ENCODE results near the gene MIDN.

MIDN gene

GRCh38 chr19:1237754-1238368 is 10.5 kb upstream of the MIDN start, which contains the start of gene CBARP:
Gene CBARP (minus strand): TSS chr19:1238005. CDS start chr19:1236100, 1,905 bp downstream.
- Histone ChIP-seq H2AFZ (ENCODE audit: insufficient read depth, low read length, poor library complexity) (peak within 1 kb of the TSS; percentile 48), H3K79me1 (ENCODE audit: low read length) (peaks cover 13% of the 10 kb centered on the region), H2BK5ac (ENCODE audit: low read depth, low read length, poor library complexity) (no peak within 1 kb of the TSS), H4K91ac (ENCODE audit: low read depth, low read length) (peak within 1 kb of the TSS; percentile 63), H3K4me3 (ENCODE audit: low read depth, low read length) (peak within 1 kb of the TSS; percentile 83), H4K8ac (ENCODE audit: low read depth, low read length) (peak within 1 kb of the TSS; percentile 40), H3K27ac (ENCODE audit: low read depth, low read length) (no peak within 1 kb of the TSS), H3K4me1 (ENCODE audit: control insufficient read depth in 1 of 2, insufficient read depth in 2 of 2, low read length in 2 of 2) (peaks cover 11 to 22% of the 10 kb centered on the region in 2 experiments), H3K9me3 (ENCODE audit: insufficient read depth, low read depth, low read length) (peaks cover 3% of the 10 kb centered on the region), H3K4ac (ENCODE audit: low read depth, low read length) (peak within 1 kb of the TSS; percentile 49), H3K36me3 (ENCODE audit: control insufficient read depth in 1 of 2, insufficient read depth in 2 of 2, low read length in 2 of 2) (peaks cover 29% of the 10 kb centered on the region in 2 experiments), H3K9ac (ENCODE audit: low read length) (peak within 1 kb of the TSS; percentile 77), H3K23ac (ENCODE audit: low read length) (no peak within 1 kb of the TSS), H3K18ac (ENCODE audit: low read length) (peak within 1 kb of the TSS; percentile 55), H3K4me2 (ENCODE audit: low read length) (peak within 1 kb of the TSS; percentile 98), H3K79me2 (ENCODE audit: control insufficient read depth, insufficient read depth, low read length, poor library complexity) (peaks cover 8% of the 10 kb centered on the region), H3K14ac (ENCODE audit: low read length) (peak within 1 kb of the TSS; percentile 47), H3K27me3 (ENCODE audit: insufficient read depth, low read length) (no peaks in the 10 kb centered on the region), H2BK120ac (ENCODE audit: insufficient read depth, low read length, poor library complexity) (no peak within 1 kb of the TSS), H4K12ac (ENCODE audit: low read depth, low read length) (peak within 1 kb of the TSS; percentile 20), H2BK12ac (ENCODE audit: low read length) (peak within 1 kb of the TSS; percentile 27), H2AK5ac (ENCODE audit: low read length) (peak within 1 kb of the TSS; percentile 7)
- WGBS (ENCODE audit: extremely low coverage, insufficient coverage, insufficient read length): no CpG with 5 or more reads among the region's 87 CpGs
- DNase-seq: no peak

GRCh38 chr19:1238369-1239303 is 9.7 kb upstream of the MIDN start:
- H3K27me3 ChIP-seq (ENCODE audit: insufficient read depth, low read length): no peaks in the 10 kb centered on the region
- peaks cover 11 to 22% of the 10 kb centered on the region in 2 experiments for H3K4me1 ChIP-seq (ENCODE audit: control insufficient read depth in 1 of 2, insufficient read depth in 2 of 2, low read length in 2 of 2)
- H3K27ac ChIP-seq (ENCODE audit: low read depth, low read length): no peak overlapping the region
- H2BK120ac ChIP-seq (ENCODE audit: insufficient read depth, low read length, poor library complexity): no peak overlapping the region
- peak overlapping the region; percentile 17 for H2AFZ ChIP-seq (ENCODE audit: insufficient read depth, low read length, poor library complexity)
- peak overlapping the region; percentile 83 for H3K4me3 ChIP-seq (ENCODE audit: low read depth, low read length)
- H3K79me1 ChIP-seq (ENCODE audit: low read length): peaks cover 13% of the 10 kb centered on the region
- H4K91ac ChIP-seq (ENCODE audit: low read depth, low read length): peak overlapping the region; percentile 63
- no peak overlapping the region for H3K9ac ChIP-seq (ENCODE audit: low read length)
- H4K12ac ChIP-seq (ENCODE audit: low read depth, low read length): peak overlapping the region; percentile 20
- no peak overlapping the region for H2BK5ac ChIP-seq (ENCODE audit: low read depth, low read length, poor library complexity)
- peak overlapping the region; percentile 34 for H3K18ac ChIP-seq (ENCODE audit: low read length)
- peak overlapping the region; percentile 27 for H2BK12ac ChIP-seq (ENCODE audit: low read length)
- H3K4me2 ChIP-seq (ENCODE audit: low read length): peak overlapping the region; percentile 98
- H3K79me2 ChIP-seq (ENCODE audit: control insufficient read depth, insufficient read depth, low read length, poor library complexity): peaks cover 8% of the 10 kb centered on the region
- DNase-seq: no peak
- WGBS (ENCODE audit: extremely low coverage, insufficient coverage, insufficient read length): no CpG with 5 or more reads among the region's 34 CpGs
- H3K23ac ChIP-seq (ENCODE audit: low read length): no peak overlapping the region
- peak overlapping the region; percentile 7 for H2AK5ac ChIP-seq (ENCODE audit: low read length)
- H3K36me3 ChIP-seq (ENCODE audit: control insufficient read depth in 1 of 2, insufficient read depth in 2 of 2, low read length in 2 of 2): peaks cover 21 to 23% of the 10 kb centered on the region in 2 experiments
- H3K4ac ChIP-seq (ENCODE audit: low read depth, low read length): no peak overlapping the region
- peaks cover 3% of the 10 kb centered on the region for H3K9me3 ChIP-seq (ENCODE audit: insufficient read depth, low read depth, low read length)
- H4K8ac ChIP-seq (ENCODE audit: low read depth, low read length): peak overlapping the region; percentile 30
- peak overlapping the region; percentile 24 for H3K14ac ChIP-seq (ENCODE audit: low read length)

- H4K91ac ChIP-seq (ENCODE audit: low read depth, low read length): no peak overlapping the region
- no CpG with 5 or more reads among the region's 11 CpGs for WGBS (ENCODE audit: extremely low coverage, insufficient coverage, insufficient read length)
- no peak overlapping the region for H2BK5ac ChIP-seq (ENCODE audit: low read depth, low read length, poor library complexity)
- no peak overlapping the region for H3K4ac ChIP-seq (ENCODE audit: low read depth, low read length)
- H4K8ac ChIP-seq (ENCODE audit: low read depth, low read length): no peak overlapping the region
- no peak overlapping the region for H2BK120ac ChIP-seq (ENCODE audit: insufficient read depth, low read length, poor library complexity)
- no peak overlapping the region for H4K12ac ChIP-seq (ENCODE audit: low read depth, low read length)
- H3K9me3 ChIP-seq (ENCODE audit: insufficient read depth, low read depth, low read length): peaks cover 3% of the 10 kb centered on the region
- DNase-seq: no peak
- peaks cover 17 to 19% of the 10 kb centered on the region in 2 experiments for H3K36me3 ChIP-seq (ENCODE audit: control insufficient read depth in 1 of 2, insufficient read depth in 2 of 2, low read length in 2 of 2)
- H3K18ac ChIP-seq (ENCODE audit: low read length): no peak overlapping the region
- H3K14ac ChIP-seq (ENCODE audit: low read length): no peak overlapping the region
- H2AK5ac ChIP-seq (ENCODE audit: low read length): peak overlapping the region; percentile 79
- H3K27ac ChIP-seq (ENCODE audit: low read depth, low read length): no peak overlapping the region
- no peaks in the 10 kb centered on the region for H3K27me3 ChIP-seq (ENCODE audit: insufficient read depth, low read length)
- no peak overlapping the region for H3K4me3 ChIP-seq (ENCODE audit: low read depth, low read length)
- peaks cover 11 to 22% of the 10 kb centered on the region in 2 experiments for H3K4me1 ChIP-seq (ENCODE audit: control insufficient read depth in 1 of 2, insufficient read depth in 2 of 2, low read length in 2 of 2)
- H2BK12ac ChIP-seq (ENCODE audit: low read length): peak overlapping the region; percentile 47
- H3K23ac ChIP-seq (ENCODE audit: low read length): no peak overlapping the region
- peak overlapping the region; percentile 83 for H3K4me2 ChIP-seq (ENCODE audit: low read length)
- peaks cover 13% of the 10 kb centered on the region for H3K79me1 ChIP-seq (ENCODE audit: low read length)
- H2AFZ ChIP-seq (ENCODE audit: insufficient read depth, low read length, poor library complexity): peak overlapping the region; percentile 37
- no peak overlapping the region for H3K9ac ChIP-seq (ENCODE audit: low read length)
- H3K79me2 ChIP-seq (ENCODE audit: control insufficient read depth, insufficient read depth, low read length, poor library complexity): peaks cover 8% of the 10 kb centered on the region
These were observed 9.0 kb upstream of the MIDN start for GRCh38 chr19:1239420-1239795.

Measured in trophoblast cell (in vitro differentiated cells and primary cell).